ENCODE data around the gene CCL3.
"Not testable (repeated sequence)": the region's sequence is repeated elsewhere in the genome, so short reads cannot be mapped to it uniquely, and the experiment has no call there.

CCL3 gene

DNA sequence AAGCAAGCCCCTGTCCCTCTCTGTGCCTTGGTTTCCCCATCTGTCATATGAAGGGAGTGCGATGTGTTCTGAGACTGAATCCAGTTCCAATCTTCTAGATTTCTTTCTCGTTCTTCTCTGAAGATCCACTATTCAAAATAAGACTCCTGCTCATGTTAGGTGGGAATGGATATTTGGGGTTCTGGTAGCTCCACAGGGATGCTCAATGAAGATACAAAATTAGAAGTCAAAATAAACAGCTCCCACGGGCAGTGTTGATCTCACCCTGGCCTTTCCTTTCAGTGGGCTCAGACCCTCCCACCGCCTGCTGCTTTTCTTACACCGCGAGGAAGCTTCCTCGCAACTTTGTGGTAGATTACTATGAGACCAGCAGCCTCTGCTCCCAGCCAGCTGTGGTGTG is 14.3 kb upstream of the CCL3 start:
- Mint-ChIP-seq H3K4me3 (peak overlapping the region; percentile 40 to 69), H3K27ac (peak overlapping the region in 1 of 2 donors; percentile 88), H3K4me1 (peaks cover 66% of the 10 kb centered on the region), H3K27me3 (peaks cover 63% of the 10 kb centered on the region)
- H3K9me3 Mint-ChIP-seq, ATAC-seq, DNase-seq: not testable (repeated sequence)

DNA sequence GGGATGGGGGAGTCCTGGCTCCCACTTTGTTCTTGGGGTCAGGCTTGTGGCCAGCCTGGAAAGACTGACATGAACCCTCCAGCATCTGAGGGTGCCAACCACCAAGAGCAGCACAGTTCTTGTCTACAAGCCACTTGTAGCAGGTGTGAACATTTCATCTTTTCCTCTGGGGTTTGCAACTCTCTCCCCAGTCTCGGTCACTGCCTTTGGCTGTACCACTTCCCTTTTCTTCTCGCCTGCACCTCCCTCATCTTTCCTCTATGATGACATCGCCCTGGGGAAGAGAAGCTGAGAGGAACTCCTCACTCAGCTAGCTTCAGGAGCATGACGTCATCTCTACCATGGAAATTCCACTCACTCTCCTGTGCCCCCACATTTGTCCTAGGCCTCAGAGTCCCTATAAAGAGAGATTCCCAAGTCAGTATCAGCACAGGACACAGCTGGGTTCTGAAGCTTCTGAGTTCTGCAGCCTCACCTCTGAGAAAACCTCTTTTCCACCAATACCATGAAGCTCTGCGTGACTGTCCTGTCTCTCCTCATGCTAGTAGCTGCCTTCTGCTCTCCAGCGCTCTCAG is 13.5 kb upstream of the CCL3 start, which contains the start of gene CCL4:
TSS of gene CCL4 (plus strand) at position 427 of the 575 bp plus-strand sequence. CDS start at position 506, 79 bp downstream.
- H3K4me1 Mint-ChIP-seq = peaks cover 70% of the 10 kb centered on the region
- ATAC-seq (peak; percentile 89), DNase-seq (peak; percentile 13 to 44)
- peak within 1 kb of the TSS in 1 of 2 donors; percentile 88 for H3K27ac Mint-ChIP-seq
- H3K9me3 Mint-ChIP-seq = not testable (repeated sequence)
- H3K4me3 Mint-ChIP-seq = peak within 1 kb of the TSS; percentile 45 to 69
- H3K27me3 Mint-ChIP-seq = peaks cover 62% of the 10 kb centered on the region

DNA sequence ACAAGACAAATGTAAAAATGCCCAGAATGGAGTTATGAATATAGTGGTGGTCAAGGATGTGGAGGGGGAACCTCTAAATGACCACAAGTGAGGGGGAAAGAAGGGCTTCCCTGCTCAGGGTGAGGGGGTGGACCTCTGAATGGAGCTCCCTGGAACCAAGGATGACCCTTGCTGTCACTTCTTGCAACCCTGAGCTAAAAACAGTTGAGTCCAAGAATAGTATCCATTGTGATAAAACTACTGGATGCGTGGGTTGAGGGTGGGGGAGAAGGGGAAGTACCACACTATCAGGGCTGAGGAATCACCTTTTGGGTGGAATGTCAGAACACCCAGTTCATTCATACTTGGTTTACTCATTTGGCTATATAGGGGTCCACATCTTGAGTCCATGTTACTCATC is 9.1 kb upstream of the CCL3 start:
- not testable (repeated sequence) for ATAC-seq, H3K4me3 Mint-ChIP-seq, DNase-seq, H3K9me3 Mint-ChIP-seq, H3K27ac Mint-ChIP-seq
- H3K4me1 Mint-ChIP-seq = peaks cover 55% of the 10 kb centered on the region
- H3K27me3 Mint-ChIP-seq = peaks cover 36% of the 10 kb centered on the region

DNA sequence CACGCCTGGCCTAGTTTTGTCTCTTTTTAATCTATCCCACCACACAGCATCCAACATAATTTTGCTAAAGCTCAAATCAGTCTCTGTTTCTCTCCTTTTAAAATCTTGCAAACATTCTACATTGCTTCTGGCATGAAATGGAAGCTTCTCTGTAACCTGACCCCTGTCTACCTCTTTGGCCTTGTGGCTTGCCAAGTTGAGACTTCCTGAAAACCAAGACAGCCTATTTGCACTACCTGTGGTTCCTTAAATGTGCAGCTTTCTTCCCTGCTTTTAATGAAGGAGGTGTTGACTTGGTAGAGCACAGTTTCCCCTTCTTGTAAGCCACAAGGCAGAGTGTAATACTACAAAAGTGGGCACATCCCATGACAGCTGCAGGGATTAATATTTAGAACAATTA is 6.0 kb upstream of the CCL3 start:
- Mint-ChIP-seq H3K27ac (no peak overlapping the region), H3K4me1 (peaks cover 64% of the 10 kb centered on the region), H3K27me3 (peaks cover 32% of the 10 kb centered on the region), H3K9me3 (no peaks in the 10 kb centered on the region), H3K4me3 (no peak overlapping the region)
- ATAC-seq = no peak
- no peak for DNase-seq

DNA sequence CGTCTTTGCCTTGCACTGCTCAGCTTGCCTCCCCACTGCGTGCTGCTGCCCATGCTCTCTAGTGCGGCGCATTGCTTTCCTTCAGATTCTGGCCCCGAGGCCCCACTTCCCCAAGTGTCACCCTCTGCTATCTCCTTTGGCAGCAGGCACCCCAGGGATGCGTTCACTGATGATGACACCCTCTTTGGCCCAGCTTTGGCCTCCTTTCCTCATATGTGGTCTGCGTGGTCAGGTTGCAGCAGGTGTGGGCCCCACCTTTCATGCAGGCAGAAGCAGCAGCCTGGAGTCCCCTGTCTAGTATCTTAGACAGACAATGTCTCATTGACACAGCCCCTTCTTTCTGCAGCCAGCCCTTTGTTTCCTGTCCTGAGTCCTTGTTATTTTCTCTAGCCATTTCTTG is 4.8 kb upstream of the CCL3 start:
- Mint-ChIP-seq H3K27ac (no peak overlapping the region), H3K4me1 (peaks cover 68% of the 10 kb centered on the region)
- no peak for ATAC-seq

DNA sequence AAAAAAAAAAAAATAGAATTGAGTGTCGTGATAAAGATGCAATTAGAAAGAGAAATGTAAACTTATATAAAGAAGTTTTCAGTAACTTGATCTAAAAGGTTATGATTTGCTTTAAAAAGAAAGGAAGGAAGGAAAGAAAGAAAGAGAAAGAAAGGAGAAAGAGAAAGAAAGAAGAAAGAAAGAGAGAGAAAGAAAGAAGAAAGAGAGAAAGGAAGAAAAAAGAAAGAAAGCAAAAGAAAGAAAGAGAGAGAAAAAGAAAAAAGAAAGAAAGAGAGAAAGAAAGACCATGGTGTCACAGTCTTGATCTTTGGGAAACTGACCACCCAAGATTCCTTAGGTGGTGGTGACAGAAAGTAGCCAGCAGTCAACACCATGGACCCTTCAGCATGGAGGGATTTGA is 4.3 kb upstream of the CCL3 start:
- no peak overlapping the region for H3K27ac Mint-ChIP-seq

More for the DNA sequence above, 4.8 kb upstream of the CCL3 start:
- DNase-seq = peak; percentile 11 to 24
- Mint-ChIP-seq H3K9me3 (no peaks in the 10 kb centered on the region), H3K27me3 (peaks cover 24% of the 10 kb centered on the region), H3K4me3 (no peak overlapping the region)

DNA sequence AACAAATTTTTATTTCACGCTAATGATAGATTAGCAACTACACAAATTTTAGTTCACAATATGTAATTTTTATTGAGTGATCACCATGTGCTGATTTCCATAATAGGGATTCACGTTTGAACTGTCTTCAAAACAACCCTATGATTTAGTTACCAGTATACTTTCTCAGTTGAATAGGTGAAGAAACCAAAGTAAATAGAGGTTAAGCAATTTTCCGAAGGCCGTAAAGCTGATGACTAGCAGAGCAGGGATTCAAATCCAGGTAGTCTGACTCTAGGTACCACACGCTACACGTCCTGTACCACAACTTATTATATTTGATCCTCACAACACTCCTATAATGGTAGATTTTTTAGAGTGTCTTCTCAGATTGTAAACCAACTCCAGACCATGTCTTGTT is 2.8 kb upstream of the CCL3 start:
- H3K27ac Mint-ChIP-seq, H3K4me3 Mint-ChIP-seq: not testable (repeated sequence)

More for the DNA sequence above, 4.3 kb upstream of the CCL3 start:
- DNase-seq (no peak), ATAC-seq (no peak)
- H3K4me3 Mint-ChIP-seq = no peak overlapping the region
- H3K4me1 Mint-ChIP-seq = peaks cover 68% of the 10 kb centered on the region
- H3K27me3 Mint-ChIP-seq = peaks cover 19% of the 10 kb centered on the region
- no peaks in the 10 kb centered on the region for H3K9me3 Mint-ChIP-seq

GRCh38 chr17:36092230-36092629 is 2.3 kb upstream of the CCL3 start:
- ATAC-seq (peak; percentile 57), DNase-seq (peak; percentile 27 to 62)
- Mint-ChIP-seq H3K4me3 (peak overlapping the region in 1 of 2 donors; percentile 16), H3K4me1 (peaks cover 76% of the 10 kb centered on the region), H3K27ac (no peak overlapping the region), H3K9me3 (no peaks in the 10 kb centered on the region), H3K27me3 (peaks cover 16% of the 10 kb centered on the region)

More for the DNA sequence above, 2.8 kb upstream of the CCL3 start:
- not testable (repeated sequence) for H3K9me3 Mint-ChIP-seq, ATAC-seq, DNase-seq
- Mint-ChIP-seq H3K4me1 (peaks cover 76% of the 10 kb centered on the region), H3K27me3 (peaks cover 16% of the 10 kb centered on the region)

DNA sequence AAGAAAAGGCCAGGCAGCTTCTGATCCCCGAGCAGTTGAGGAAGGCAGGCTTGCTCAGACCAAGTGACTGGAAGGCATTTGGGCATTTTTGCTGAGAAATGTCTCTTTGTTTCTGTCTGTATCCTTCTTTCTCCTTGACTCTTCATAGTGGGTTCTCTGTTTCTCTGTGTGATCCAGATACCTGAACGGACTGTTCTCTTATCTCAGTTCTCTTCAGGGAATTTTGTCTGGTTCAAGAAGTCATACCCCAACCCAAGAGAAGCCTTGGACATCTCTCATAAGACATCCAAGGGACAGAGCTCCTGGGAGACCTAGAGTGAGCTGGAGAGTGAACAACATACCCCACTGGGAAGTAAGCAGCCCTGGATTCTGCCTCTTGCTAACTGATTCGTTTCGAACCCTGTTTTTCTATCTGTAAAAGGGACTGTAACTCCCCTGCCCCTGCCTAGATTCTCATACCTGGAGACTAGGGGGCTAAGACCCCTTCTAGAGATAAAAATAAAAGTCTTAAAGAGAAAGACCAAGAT is 541 bp downstream of the CCL3 start:
- H3K4me3 Mint-ChIP-seq = peak overlapping the region; percentile 32 to 85
- DNase-seq (no peak), ATAC-seq (no peak)
- peak overlapping the region in 1 of 2 donors; percentile 97 for H3K27ac Mint-ChIP-seq
- H3K9me3 Mint-ChIP-seq = no peaks in the 10 kb centered on the region
- peaks cover 77% of the 10 kb centered on the region for H3K4me1 Mint-ChIP-seq
- peaks cover 6% of the 10 kb centered on the region for H3K27me3 Mint-ChIP-seq

GRCh38 chr17:36088670-36089338 is 1.1 kb downstream of the CCL3 start:
- Mint-ChIP-seq H3K4me3 (peak overlapping the region in 1 of 2 donors; percentile 85), H3K4me1 (peaks cover 77% of the 10 kb centered on the region), H3K27me3 (peaks cover under 1% of the 10 kb centered on the region), H3K9me3 (no peaks in the 10 kb centered on the region), H3K27ac (peak overlapping the region in 1 of 2 donors; percentile 56)
- no peak for ATAC-seq
- no peak for DNase-seq

- peaks cover 78% of the 10 kb centered on the region for H3K4me1 Mint-ChIP-seq
- not testable (repeated sequence) for DNase-seq, H3K4me3 Mint-ChIP-seq, H3K27me3 Mint-ChIP-seq, ATAC-seq, H3K9me3 Mint-ChIP-seq, H3K27ac Mint-ChIP-seq
Measured at GRCh38 chr17:36087897-36088572, 1.9 kb downstream of the CCL3 start.

DNA sequence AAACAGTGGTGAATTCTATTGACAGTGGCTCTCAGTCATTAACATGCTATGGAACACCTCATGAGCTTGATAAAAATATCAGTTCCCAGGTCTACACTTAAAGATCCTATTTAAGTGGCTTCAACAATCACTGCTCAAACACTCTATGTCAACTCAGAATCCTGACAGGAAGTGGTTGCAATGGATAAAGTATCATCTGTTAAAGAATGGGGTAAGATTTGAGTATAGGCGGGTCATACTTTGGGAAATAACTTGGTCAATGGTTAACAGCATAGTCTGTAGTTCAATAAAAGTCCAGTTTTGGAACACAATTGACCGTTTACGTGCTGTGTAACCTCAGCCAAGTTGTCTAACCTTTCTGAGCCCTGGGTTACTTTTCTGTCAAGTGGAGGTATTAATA is 2.5 kb downstream of the CCL3 start:
- peaks cover 80% of the 10 kb centered on the region for H3K4me1 Mint-ChIP-seq
- H3K27ac Mint-ChIP-seq = not testable (repeated sequence)

GRCh38 chr17:36086791-36087190 is 3.2 kb downstream of the CCL3 start:
- ATAC-seq (no peak), DNase-seq (no peak)
- Mint-ChIP-seq H3K4me1 (peaks cover 80% of the 10 kb centered on the region), H3K27me3 (no peaks in the 10 kb centered on the region), H3K9me3 (no peaks in the 10 kb centered on the region), H3K27ac (no peak overlapping the region), H3K4me3 (no peak overlapping the region)

More for the DNA sequence above, 2.5 kb downstream of the CCL3 start:
- not testable (repeated sequence) for H3K27me3 Mint-ChIP-seq, H3K9me3 Mint-ChIP-seq, H3K4me3 Mint-ChIP-seq, ATAC-seq, DNase-seq

- no peaks in the 10 kb centered on the region for H3K9me3 Mint-ChIP-seq
- DNase-seq (no peak), ATAC-seq (no peak)
- no peak overlapping the region for H3K4me3 Mint-ChIP-seq
- H3K27me3 Mint-ChIP-seq = no peaks in the 10 kb centered on the region
- peaks cover 80% of the 10 kb centered on the region for H3K4me1 Mint-ChIP-seq
- H3K27ac Mint-ChIP-seq = peak overlapping the region in 1 of 2 donors; percentile 39
Measured at GRCh38 chr17:36085765-36086164, 4.2 kb downstream of the CCL3 start.

DNA sequence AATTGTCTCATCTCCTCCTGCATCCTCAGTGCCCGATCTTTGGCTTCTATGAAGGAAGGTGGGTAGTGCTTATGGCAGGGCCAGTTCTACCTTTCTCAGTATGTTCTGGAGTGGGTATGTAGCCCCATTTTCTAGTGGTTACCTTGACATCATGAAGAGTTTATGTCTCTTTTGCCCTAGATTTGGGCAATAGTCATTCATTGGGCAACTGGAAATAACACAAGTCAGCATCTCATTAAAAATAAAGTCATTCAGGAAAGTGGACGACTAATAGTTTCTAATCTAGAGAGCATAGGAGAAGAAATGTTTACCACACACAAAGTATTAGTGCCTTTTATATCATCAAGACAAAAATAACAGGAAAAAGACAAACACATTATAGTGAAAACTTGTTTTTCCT is 6.3 kb downstream of the CCL3 start:
- DNase-seq, H3K4me3 Mint-ChIP-seq, H3K9me3 Mint-ChIP-seq, ATAC-seq, H3K27me3 Mint-ChIP-seq: not testable (repeated sequence)
- H3K4me1 Mint-ChIP-seq = peaks cover 60% of the 10 kb centered on the region
- H3K27ac Mint-ChIP-seq = peak overlapping the region in 1 of 2 donors; percentile 55

Data from stimulated activated naive CD8-positive, alpha-beta T cell treated with anti-CD3 and anti-CD28 coated beads, Interleukin-15, amount 100 ng/mL, for 72 hours (primary cell).